GM12891 (cell line): ENCODE results near the gene ZNF211.

Source experiments
- DNase-seq: peaks from one replicate; pipeline ENCODE4 v3.0.0; 2011; ENCODE audit warnings: low spot score; ENCODE audit not compliant: insufficient read length
- FAIRE-seq: peaks from 2 replicates; lab custom pipeline; 2011; peaks lifted over from hg19 to GRCh38; lab: Jason Lieb, UNC
- PAX5 ChIP-seq: IDR thresholded peaks from 2 replicates; pipeline ENCODE4 v1.6.1; 2011; ENCODE audit warnings: low read length, moderate library complexity, mild to moderate bottlenecking; ENCODE audit not compliant: insufficient read depth, severe bottlenecking
- POLR2A ChIP-seq: IDR thresholded peaks from 2 replicates; pipeline ENCODE4 v1.6.1; 2011; ENCODE audit warnings: low read depth, low read length, control low read depth
- POLR2AphosphoS5 ChIP-seq: IDR thresholded peaks from 2 replicates; pipeline ENCODE4 v1.6.1; 2011; ENCODE audit warnings: low read depth, low read length, control low read depth
- POU2F2 ChIP-seq: IDR thresholded peaks from 2 replicates; pipeline ENCODE4 v1.6.1; 2011; ENCODE audit warnings: low read depth, mild to moderate bottlenecking, control low read depth, low read length, moderate library complexity
- SPI1 ChIP-seq: IDR thresholded peaks from 2 replicates; pipeline ENCODE4 v1.6.1; 2011; ENCODE audit warnings: low read depth, low read length, control low read depth
- TAF1 ChIP-seq: IDR thresholded peaks from 2 replicates; pipeline ENCODE4 v1.6.1; 2011; ENCODE audit warnings: low read depth, low read length, control low read depth

ZNF211 gene

DNA sequence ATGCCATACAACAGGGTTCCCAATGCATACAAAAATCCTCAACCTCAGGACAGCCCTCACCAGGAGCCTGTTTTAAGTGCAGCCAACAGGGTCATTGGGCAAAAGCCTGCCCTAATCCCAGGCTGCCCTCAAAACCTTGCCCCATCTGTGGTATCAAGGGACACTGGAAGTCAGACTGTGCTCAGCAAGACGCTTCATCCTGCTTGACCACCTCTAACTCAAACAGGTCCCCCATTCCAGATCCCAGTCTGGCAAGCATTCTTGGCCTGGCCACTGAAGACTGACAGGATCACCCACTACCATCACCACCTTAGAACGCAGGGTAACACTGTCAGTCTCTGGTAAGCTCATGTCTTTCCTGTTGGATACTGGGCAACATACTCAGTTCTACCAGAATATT lies 20.7 kb downstream of the ZNF211 start:
- no peak for FAIRE-seq
- no peak for DNase-seq
- TF ChIP-seq PAX5 (no peak), POU2F2 (no peak), SPI1 (no peak), POLR2A (no peak), POLR2AphosphoS5 (no peak), TAF1 (no peak)

DNA sequence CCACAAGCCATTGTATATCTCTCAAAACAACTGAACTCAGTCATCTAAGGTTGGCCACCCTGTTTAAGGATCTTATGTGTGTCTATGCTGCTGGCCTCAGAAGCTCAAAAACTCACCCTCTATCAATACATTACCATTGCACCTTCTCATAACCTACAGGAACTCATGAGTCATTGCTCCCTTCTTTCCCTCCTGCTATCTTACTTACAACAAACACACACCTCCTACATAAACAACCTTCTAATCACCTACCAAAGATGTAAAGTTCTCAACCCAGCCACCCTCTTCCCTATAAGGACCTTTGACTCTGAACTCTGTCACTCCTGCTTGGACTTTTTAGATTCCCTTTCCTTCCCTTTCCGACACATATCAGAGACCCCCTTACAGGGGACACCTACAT lies 22.5 kb downstream of the ZNF211 start:
- TF ChIP-seq PAX5 (no peak), POU2F2 (no peak), POLR2AphosphoS5 (no peak), SPI1 (no peak), POLR2A (no peak), TAF1 (no peak)
- FAIRE-seq: no peak
- no peak for DNase-seq

DNA sequence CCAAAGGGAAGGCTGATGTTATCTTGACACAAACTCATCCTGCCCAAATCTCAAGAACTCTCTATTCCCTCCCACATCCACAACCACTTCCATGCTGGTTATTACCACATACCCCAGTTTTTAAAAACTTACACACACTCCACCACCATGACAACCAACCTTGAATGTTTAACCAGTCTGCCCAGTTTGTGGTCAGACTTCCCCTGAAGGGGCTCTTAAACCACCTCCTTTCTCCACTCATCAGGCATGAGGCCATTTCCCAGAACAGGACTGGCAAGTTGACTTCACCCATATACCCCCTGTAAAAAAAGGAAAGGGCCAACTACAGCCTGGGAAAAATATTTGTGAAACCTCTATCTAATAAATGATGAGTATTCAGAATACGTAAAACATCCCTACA lies 23.4 kb downstream of the ZNF211 start:
- TF ChIP-seq PAX5 (no peak), POLR2AphosphoS5 (no peak), TAF1 (no peak), SPI1 (no peak), POU2F2 (no peak), POLR2A (no peak)
- DNase-seq (no peak), FAIRE-seq (no peak)

DNA sequence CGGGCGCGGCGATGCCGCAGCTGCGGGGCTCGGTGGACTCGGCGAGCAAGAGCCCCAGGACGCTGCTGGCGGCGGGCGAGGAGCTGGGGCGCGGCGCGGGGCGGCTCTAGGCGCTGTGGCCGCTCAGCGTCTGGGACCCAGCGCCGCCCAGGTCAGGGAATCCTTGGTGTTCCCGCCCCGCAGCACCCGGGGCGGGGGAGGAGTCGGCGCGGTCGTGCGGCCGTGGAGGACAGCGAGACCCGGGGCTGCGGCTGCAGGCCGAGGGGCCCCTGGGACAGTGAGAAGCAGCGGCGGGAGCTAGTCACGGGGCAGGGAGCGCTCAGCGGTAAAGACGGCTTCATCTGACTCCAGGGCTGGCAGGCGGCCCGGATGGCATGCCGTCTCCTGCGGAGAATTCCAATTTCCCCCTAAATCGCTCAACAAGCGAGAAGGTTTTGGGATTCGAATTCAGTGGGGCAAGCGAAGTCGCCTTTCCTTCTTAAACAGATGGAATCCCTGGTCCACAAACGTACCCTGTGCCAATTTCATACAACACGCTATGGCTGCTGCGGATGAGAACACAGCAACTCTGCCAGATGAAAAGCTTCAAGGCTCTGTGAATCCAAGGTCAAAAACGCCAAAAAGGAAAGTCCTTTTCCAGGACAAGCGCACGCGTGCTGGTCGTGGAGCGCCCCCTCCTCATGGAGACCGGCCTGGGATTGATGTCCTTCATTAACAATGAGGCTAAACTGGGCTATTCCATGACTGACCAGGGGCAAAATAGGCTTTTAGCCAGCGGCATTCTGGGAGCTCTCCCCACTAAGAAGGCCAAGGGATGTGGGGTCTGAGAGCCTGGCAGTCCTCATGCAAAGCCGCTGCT lies 31.5 kb downstream of the ZNF211 start:
- FAIRE-seq (no peak), DNase-seq (peak; percentile 15)

DNA sequence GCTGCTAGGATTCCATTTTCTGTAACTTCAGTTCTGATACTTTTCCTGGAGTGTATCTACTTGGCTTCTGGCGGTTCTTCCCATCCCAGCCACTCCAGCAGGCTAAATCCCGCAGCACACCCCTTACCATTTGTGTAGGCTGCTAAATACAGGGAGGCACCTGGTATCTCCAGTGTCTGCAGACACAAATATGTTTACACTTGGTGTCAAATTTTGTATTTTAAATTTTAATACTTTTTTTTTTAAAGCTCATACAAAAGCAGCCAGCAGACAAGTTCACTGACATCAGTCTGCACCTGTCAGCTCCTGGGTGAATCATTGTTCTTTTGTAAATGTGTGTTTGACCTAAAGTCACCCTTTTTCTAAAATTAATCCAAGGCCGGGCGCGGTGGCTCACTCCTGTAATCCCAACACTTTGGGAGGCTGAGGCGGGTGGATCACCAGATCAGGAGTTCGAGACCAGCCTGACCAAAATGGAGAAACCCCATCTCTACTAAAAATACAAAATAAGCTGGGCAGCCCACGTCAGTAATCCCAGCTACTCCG lies 32.4 kb downstream of the ZNF211 start:
- TF ChIP-seq TAF1 (no peak), SPI1 (no peak), PAX5 (no peak), POU2F2 (no peak)
- no peak for FAIRE-seq
- no peak for DNase-seq

More for the DNA sequence above, 31.5 kb downstream of the ZNF211 start:
- TF ChIP-seq SPI1 (no peak), POU2F2 (no peak), TAF1 (no peak), POLR2AphosphoS5 (no peak), POLR2A (no peak), PAX5 (no peak)

DNA sequence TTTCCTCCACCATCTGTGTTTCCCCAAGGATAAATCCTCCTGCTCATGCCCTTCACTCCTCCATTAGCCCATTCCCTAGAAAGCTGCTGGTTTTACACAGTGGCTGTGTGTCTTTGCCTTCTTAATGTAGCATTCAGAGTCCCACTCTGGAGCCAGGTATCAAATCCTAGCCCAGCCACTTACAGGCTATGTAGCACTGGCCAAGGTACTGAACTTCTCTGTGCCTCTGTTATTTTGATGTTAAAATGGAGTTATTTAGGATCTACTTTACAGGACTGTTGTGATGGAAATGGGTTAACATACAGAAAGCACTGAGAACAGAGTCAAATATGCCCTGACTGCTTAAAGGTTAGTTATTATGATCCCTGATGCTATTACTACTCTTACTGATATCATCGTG lies 34.3 kb downstream of the ZNF211 start:
- DNase-seq: no peak
- TF ChIP-seq SPI1 (no peak), PAX5 (no peak), TAF1 (no peak), POLR2A (no peak), POLR2AphosphoS5 (no peak), POU2F2 (no peak)
- FAIRE-seq: no peak

DNA sequence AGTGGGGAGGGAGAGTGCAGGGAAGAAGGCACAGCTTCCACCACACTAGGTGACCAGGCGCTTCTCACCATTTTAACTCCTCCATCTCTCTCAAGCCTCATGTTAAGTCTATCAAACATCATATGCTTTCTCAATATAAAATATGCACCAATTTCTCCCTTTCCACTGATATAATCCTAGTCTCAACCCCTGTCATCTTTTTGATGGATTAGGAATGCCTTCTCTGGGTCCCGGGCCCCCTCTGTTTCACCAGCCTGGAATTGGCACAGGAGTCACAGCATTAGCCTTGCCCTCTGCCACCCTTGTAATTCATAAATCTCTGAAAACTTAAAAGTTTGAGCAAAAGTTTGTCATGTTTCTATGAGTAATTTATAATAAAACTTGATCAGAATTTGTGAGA lies 35.7 kb downstream of the ZNF211 start, which contains the start of gene ZSCAN4:
Gene ZSCAN4 (plus strand): TSS at position 301 of the 400 bp plus-strand sequence. CDS start 7,211 bp downstream, outside the sequence.
- TF ChIP-seq TAF1: no peak
- DNase-seq (no peak), FAIRE-seq (no peak)

DNA sequence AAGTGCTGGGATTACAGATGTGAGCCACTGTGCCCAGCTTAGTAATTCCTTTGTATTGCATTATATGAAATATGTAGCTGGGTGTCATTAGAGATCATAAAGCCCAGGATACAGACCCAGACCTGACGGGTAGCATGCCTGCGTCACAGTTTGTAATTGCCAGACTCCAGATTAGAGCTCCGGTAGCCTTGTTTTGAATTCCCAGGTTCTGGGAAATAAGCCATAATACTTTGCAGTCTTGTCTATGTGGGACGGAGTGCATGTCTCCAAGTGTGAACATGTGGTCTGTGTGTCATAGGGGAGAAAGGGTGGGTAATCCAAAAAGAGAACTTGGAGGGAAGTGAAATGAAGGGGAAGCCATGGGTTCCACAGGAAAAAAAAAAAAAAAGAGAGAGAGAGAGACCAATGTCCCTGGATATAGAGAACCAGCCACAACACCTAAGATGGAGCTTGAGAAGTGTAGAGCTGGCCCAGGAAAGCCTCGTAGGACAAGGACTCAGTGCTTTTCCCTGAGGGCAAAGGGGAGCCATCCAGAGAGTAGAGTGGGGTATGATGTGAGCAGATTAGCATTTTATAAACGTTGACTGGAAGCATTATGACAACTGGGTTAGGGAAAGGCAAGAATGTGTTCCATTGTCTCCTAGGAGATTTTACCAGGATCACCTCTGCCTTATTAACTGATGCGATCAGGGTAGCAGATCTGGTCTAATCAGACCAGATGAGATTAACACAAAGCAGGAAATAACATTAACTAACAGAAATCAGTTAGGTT lies 38.3 kb downstream of the ZNF211 start:
- TF ChIP-seq SPI1 (no peak), TAF1 (no peak), PAX5 (no peak), POLR2AphosphoS5 (no peak), POU2F2 (no peak), POLR2A (no peak)
- DNase-seq (no peak), FAIRE-seq (no peak)

DNA sequence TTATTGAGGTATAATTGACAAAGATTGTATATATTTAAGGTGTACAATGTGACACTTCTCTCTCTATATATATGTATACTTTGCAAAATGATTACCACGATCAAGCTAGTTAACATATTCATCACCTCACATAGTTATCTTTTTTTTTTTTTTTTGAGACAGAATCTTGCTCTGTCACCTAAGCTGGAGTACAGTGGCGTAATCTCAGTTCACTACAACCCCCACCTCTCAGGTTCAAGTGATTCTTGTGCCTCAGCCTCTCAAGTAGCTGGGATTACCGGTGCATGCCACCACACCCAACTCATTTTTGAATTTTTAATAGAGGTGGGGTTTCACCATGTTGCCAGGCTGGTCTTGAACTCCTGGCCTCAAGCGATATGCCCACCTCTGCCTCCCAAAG lies 39.5 kb downstream of the ZNF211 start:
- TF ChIP-seq TAF1 (no peak), PAX5 (no peak), POU2F2 (no peak), POLR2AphosphoS5 (no peak), SPI1 (no peak), POLR2A (no peak)
- FAIRE-seq (no peak), DNase-seq (no peak)
